ENCODE results near the gene ZNF423. TPM values are rescaled to one million over a fixed set of nuclear protein-coding genes. Genes with fewer than 3 reads are reported as not detected.

Gene ZNF423
- polyA plus RNA-seq, 1 experiment: 0.11 TPM

DNA sequence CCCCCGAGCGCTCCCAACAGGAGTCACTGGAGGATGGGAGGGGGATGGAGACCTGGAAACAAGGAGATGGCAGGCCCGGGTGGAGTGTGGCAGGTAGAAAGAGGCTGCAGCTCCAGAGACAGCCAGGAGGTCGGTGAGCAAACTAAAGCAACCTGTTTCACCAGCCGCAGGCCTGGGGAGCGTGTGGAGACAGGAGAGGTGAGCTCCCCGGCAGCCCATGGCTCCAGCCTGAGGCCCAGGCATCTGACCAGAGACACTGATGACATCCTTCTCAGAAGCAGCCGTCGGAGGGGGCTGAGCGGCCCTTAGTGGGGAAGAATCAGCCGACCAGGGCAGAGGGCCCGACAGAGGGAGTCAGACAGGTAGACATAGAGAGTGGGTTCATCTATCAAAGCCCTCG is 165.1 kb downstream of the ZNF423 start:
- POLR2A ChIA-PET: no interaction called here
- H3K27me3 ChIP-seq (ENCODE audit: control insufficient read depth, insufficient read depth, low read length): peaks cover 9% of the 10 kb centered on the region
- H3K4me3 ChIP-seq (ENCODE audit: low read depth, low read length): no peak overlapping the region
- DNase-seq (ENCODE audit: low read depth, low spot score): no peak
- no peaks in the 10 kb centered on the region; the same call in 1 of the 2 replicates for H3K9me3 ChIP-seq (ENCODE audit: control insufficient read depth, insufficient read depth, low read length)
- TF ChIP-seq, protein P1, sequence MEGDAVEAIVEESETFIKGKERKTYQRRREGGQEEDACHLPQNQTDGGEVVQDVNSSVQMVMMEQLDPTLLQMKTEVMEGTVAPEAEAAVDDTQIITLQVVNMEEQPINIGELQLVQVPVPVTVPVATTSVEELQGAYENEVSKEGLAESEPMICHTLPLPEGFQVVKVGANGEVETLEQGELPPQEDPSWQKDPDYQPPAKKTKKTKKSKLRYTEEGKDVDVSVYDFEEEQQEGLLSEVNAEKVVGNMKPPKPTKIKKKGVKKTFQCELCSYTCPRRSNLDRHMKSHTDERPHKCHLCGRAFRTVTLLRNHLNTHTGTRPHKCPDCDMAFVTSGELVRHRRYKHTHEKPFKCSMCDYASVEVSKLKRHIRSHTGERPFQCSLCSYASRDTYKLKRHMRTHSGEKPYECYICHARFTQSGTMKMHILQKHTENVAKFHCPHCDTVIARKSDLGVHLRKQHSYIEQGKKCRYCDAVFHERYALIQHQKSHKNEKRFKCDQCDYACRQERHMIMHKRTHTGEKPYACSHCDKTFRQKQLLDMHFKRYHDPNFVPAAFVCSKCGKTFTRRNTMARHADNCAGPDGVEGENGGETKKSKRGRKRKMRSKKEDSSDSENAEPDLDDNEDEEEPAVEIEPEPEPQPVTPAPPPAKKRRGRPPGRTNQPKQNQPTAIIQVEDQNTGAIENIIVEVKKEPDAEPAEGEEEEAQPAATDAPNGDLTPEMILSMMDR (IDR thresholded peaks at IDR 0.05; ENCODE audit: low read depth, low read length): no peak
- CTCF ChIA-PET: no interaction called here
- H3K27ac ChIP-seq (ENCODE audit: low read depth, low read length): no peak overlapping the region

DNA sequence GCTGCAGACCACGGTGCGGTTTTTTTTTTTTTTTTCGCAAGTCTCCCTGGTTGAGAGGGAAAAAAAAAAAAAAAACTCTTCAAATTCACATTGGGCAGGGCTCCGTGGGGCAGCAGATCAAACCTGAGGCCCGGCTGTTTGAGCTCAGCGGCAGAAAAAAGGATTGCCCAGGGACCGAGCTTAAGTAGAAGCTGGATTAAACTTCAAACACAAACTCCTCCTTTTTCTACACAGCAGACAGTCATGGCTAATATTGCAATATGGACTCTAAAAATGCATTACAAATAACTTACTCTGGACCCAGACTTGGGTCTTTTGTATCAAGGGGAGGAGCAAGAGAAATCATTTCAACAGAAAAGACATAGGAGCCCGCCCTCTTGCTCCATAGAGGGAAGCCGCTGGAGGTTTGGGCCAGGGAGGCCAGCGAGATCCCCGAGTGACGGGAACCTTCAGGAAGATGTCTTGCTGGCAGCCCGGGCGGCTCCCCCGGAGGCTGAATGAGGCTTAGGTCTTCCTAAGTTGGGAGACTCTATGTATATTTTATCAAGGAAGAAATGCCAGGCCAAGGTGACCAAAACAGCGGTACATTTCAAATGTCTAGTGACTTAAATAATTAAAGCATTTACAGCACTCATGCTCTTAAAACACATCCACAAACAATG is 167.7 kb downstream of the ZNF423 start:
- H3K4me3 ChIP-seq (ENCODE audit: low read depth, low read length): no peak overlapping the region
- ChIA-PET CTCF (interaction anchor here (0.5 to 0.6 kb wide), 2 partner anchors 8 to 56 kb away, joined by 3 read pairs; no protein-coding TSS in a partner anchor), POLR2A (no interaction called here)
- H3K9me3 ChIP-seq (ENCODE audit: control insufficient read depth, insufficient read depth, low read length): no peaks in the 10 kb centered on the region; the same call in 1 of the 2 replicates
- H3K27me3 ChIP-seq (ENCODE audit: control insufficient read depth, insufficient read depth, low read length): peaks cover 9% of the 10 kb centered on the region
- H3K27ac ChIP-seq (ENCODE audit: low read depth, low read length): no peak overlapping the region
- no peak for DNase-seq (ENCODE audit: low read depth, low spot score)
- TF ChIP-seq, protein P1 (IDR thresholded peaks at IDR 0.05; ENCODE audit: low read depth, low read length): no peak

DNA sequence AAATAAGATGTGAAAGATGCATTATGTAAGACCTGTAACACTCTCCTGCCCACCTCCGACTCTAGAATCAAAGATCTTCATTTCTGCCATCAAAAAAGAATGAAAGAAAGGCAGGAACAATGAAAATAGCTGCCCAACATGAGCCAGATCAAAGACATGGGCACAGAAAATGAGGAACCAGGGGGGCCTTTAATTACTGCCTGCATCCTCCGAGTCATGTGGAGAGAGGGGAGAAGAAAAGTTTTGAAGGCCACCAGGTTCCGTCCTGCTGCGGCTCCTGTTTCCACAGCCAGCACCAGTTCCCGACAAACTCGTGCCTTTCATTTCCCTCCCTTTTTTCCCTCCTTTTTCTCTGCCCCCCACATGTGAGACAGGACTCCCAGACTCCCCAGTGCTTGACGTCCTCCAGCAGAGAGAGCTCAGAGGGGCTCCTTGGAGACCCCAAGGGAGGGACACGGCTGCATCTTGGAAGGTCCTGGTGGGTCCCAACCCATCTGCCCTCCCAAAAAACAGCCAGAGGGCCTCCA is 168.4 kb downstream of the ZNF423 start:
- no peaks in the 10 kb centered on the region; the same call in 1 of the 2 replicates for H3K9me3 ChIP-seq (ENCODE audit: control insufficient read depth, insufficient read depth, low read length)
- no peak for DNase-seq (ENCODE audit: low read depth, low spot score)
- no peak overlapping the region for H3K27ac ChIP-seq (ENCODE audit: low read depth, low read length)
- peaks cover 11% of the 10 kb centered on the region for H3K27me3 ChIP-seq (ENCODE audit: control insufficient read depth, insufficient read depth, low read length)
- ChIA-PET CTCF (interaction anchor here (0.5 to 0.6 kb wide), 2 partner anchors 9 to 55 kb away, joined by 3 read pairs; no protein-coding TSS in a partner anchor), POLR2A (no interaction called here)
- no peak overlapping the region for H3K4me3 ChIP-seq (ENCODE audit: low read depth, low read length)
- TF ChIP-seq, protein P1 (IDR thresholded peaks at IDR 0.05; ENCODE audit: low read depth, low read length): no peak

DNA sequence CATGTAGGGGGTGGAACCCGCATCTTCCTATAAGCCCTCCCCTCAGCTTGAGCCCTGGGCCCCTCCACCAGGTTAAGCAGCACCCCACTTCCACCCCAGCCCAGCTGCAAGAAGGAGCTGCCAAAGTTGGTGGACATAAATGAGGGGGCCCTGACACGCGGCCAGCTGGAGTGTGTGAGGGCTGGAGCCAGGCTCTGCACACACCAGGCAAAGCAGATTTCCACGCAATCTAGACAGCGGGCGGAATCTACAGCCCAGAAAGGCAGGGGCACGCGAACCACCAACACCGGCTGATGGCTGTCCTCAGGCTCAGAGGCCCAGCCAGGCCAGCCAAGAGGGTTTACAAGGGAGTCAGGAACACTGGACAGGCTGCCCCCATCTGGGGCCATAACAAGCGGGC is 171.2 kb downstream of the ZNF423 start:
- no peak for DNase-seq (ENCODE audit: low read depth, low spot score)
- no peaks in the 10 kb centered on the region for H3K9me3 ChIP-seq (ENCODE audit: control insufficient read depth, insufficient read depth, low read length)
- no peak overlapping the region for H3K4me3 ChIP-seq (ENCODE audit: low read depth, low read length)
- CTCF ChIA-PET: no interaction called here
- TF ChIP-seq, protein P1 (IDR thresholded peaks at IDR 0.05; ENCODE audit: low read depth, low read length): no peak
- H3K27ac ChIP-seq (ENCODE audit: low read depth, low read length): no peak overlapping the region
- POLR2A ChIA-PET: no interaction called here
- peaks cover 13% of the 10 kb centered on the region for H3K27me3 ChIP-seq (ENCODE audit: control insufficient read depth, insufficient read depth, low read length)

DNA sequence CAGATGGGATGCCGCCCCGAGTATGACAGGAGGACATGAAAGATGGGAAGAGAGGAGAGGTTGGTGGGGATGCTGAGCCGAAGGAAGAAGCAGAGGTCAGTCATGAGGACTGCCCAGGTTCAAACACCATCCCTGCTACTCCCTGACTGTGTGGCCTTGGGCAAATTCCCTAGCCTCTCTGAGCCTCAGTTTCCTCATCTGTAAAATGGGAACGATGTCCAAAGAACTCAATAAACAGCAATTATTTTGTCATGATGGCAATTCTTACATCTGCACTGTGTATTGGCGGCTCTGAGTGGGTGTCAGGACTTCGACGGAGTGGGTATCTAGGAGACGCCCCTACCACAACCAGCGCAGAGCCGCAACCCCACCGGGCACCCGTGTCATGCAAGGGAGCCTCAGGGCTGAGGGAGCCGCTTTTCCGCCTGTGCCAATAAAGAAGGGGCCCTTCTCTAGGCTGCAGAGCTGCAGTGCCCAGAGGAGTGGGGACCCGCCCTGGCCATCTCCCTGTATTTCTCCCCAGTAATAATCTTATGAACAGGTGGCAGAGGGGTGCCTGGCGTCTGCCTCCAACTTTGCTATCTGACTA is 173.2 kb downstream of the ZNF423 start:
- CTCF ChIA-PET: no interaction called here
- Histone ChIP-seq H3K4me3 (ENCODE audit: low read depth, low read length) (no peak overlapping the region), H3K27me3 (ENCODE audit: control insufficient read depth, insufficient read depth, low read length) (peaks cover 9% of the 10 kb centered on the region), H3K9me3 (ENCODE audit: control insufficient read depth, insufficient read depth, low read length) (no peaks in the 10 kb centered on the region), H3K27ac (ENCODE audit: low read depth, low read length) (no peak overlapping the region)
- TF ChIP-seq, protein P1 (IDR thresholded peaks at IDR 0.05; ENCODE audit: low read depth, low read length): no peak
- DNase-seq (ENCODE audit: low read depth, low spot score): no peak
- POLR2A ChIA-PET: no interaction called here
